Cardiac fibroblast (primary cell): ENCODE results near the gene PHOSPHO2.

ENCODE experiments used
- DNase-seq, 2 donors: peaks; one replicate each; pipeline versions ENCODE4 v3.0.0 to v3.0.0-alpha.2; 2010; ENCODE audit warnings: low read depth in 2 of 2
- H3K4me3 ChIP-seq, 2 donors: replicated peaks in 1 of 2; 1 replicate in 1 of 2; 2 replicates in 1 of 2; pipeline ENCODE4 v1.5.1; 2011; ENCODE audit warnings: low read depth in 2 of 2, low read length in 2 of 2, mild to moderate bottlenecking in 2 of 2, moderate library complexity in 1 of 2
- TF ChIP-seq, protein P1 (sequence below): IDR thresholded peaks from one replicate; pipeline ENCODE4 v1.5.1; 2011; ENCODE audit warnings: low read depth, mild to moderate bottlenecking, low read length, inconsistent platforms

The PHOSPHO2 gene

DNA sequence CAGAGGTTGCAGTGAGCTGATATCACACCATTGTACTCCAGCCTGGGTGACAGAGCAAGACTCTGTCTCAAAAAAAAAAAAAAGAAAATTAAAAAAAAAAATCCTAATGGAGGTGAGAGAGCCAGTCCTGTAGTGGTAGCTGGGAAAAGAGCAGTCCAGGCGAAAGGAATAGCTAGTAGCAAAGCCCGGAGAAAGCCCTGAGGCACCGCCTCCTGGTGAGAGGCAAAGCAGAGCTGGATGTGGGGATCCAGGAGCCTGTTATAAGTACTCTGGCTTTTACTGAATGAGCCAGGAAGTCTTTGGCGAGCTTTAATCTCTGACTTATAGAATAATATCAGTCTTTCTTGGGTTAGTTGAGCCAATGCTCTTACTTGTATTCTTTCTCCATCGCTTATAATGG, 32.8 kb downstream of the PHOSPHO2 start:
- TF ChIP-seq, protein P1, sequence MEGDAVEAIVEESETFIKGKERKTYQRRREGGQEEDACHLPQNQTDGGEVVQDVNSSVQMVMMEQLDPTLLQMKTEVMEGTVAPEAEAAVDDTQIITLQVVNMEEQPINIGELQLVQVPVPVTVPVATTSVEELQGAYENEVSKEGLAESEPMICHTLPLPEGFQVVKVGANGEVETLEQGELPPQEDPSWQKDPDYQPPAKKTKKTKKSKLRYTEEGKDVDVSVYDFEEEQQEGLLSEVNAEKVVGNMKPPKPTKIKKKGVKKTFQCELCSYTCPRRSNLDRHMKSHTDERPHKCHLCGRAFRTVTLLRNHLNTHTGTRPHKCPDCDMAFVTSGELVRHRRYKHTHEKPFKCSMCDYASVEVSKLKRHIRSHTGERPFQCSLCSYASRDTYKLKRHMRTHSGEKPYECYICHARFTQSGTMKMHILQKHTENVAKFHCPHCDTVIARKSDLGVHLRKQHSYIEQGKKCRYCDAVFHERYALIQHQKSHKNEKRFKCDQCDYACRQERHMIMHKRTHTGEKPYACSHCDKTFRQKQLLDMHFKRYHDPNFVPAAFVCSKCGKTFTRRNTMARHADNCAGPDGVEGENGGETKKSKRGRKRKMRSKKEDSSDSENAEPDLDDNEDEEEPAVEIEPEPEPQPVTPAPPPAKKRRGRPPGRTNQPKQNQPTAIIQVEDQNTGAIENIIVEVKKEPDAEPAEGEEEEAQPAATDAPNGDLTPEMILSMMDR = no peak
- no peak overlapping the region for H3K4me3 ChIP-seq
- DNase-seq = no peak

DNA sequence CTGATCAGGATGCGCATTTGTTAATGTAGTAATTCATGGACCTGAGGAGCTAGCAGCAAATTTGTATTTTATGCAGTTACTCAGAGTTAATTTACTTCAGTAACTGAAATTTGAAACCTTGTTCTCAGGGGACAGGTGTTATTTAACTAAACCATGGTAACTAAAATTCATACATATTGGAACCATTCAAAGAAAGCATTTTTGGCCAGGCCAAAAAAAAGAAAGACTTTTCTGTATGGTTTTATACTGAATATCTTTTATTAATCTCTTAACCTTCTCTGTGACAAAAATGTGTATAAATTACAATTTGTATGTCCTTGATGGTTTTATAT, 35.0 kb downstream of the PHOSPHO2 start:
- no peak overlapping the region for H3K4me3 ChIP-seq
- TF ChIP-seq, protein P1 = no peak
- DNase-seq = no peak

DNA sequence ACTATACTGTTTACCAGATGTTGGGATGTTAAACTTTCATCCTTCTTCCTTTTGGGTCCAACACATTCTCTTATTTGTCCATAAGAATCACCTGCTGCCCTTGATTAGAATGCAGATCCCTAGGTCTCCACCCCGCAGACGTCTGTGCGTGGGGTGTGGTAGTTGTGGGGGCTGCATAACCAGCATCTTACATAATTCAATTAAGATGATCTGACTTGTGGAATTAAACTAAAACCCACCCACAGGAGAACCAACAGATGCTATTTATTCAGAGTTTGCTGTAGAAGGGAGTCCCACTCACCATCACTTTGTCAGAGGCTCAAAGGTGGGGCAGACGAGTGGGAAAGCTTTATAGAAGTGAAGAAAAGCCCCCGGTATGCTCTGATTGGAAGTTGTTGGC, 37.8 kb downstream of the PHOSPHO2 start:
- H3K4me3 ChIP-seq = no peak overlapping the region
- no peak for DNase-seq
- TF ChIP-seq, protein P1 = no peak

DNA sequence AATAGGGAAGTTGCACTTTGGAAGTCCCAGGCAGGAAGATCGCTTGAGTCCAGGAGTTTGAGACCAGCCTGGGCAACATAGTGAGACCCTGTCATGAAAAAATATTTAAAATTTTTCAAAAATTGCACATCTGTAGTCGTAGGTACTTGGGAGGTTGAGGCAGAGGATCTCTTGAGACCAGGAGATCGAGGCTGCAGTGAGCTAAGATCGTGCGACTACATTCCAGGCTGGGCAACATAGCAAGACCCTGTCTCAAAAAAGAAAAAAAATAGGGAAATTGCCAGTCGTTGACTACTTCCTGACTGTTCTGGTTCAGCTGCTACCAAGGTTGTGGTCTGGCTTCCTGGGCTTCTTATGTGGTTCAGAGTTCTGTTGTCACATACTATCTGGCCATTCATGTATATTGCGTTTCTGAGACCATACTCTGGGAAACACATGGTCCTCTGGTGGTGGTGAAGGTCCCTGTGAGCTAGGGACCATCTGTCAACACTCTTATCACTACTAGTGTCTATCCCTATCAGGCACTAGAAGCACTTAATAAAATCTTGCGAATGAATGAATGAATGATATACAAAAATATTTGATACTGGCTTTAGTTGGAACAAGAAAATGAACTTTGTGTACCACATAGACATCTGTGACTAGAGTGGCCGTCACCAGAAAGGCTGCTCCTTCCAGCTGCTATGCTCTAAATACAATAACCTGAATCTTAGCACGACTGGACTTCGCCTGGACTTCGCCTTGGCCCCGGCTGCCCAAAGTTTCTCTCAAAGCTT, 38.5 kb downstream of the PHOSPHO2 start:
- no peak for DNase-seq
- peak overlapping the region in 1 of 2 donors; percentile 63 for H3K4me3 ChIP-seq
- TF ChIP-seq, protein P1 = no peak

DNA sequence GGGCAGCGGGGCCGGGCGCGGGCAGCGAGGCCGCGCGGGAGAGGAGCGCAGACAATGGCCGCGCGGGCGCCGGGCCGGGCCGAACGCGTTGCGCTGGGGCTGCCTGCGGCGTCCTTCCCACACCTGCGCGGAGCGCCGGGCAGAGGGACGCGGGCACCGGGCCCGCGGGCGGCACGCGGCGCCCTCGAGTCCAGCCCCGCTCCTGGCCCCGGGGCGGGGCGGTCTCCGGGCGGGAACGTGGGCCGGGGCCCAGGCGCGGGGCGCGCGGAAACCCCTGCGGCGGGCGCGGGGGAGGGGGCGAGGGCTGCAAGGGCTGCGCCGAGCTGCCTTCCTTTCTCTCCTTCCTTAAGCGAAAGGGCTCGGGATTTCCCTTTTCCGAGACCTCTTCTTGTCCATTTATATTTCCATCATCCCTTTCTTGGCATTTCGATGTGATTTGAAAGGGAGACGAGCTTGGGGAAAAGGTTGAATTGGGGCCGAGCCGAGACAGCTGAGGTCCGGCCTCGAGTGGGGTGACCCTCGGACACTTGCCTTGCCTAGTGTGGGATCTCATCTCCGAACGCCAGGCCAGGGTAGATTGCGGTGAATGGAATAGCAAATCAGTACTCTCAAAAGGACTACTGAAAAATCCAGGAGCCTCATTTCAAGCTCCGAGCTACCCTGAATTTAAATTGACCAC, 40.0 kb downstream of the PHOSPHO2 start:
- DNase-seq = no peak
- H3K4me3 ChIP-seq = peak overlapping the region; percentile 52 to 63
- TF ChIP-seq, protein P1 = no peak

DNA sequence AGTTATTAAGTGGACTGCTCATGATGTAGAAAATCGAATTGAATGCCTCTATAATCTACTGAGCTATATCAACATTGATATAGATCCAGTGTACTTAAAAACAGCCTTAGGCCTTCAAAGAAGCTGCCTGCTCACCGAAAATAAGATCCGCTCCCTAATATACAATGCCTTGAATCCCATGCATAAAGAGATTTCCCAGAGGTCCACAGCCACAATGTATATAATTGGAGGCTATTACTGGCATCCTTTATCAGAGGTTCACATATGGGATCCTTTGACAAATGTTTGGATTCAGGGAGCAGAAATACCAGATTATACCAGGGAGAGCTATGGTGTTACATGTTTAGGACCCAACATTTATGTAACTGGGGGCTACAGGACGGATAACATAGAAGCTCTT, 41.4 kb downstream of the PHOSPHO2 start:
- TF ChIP-seq, protein P1 = no peak
- no peak for DNase-seq
- H3K4me3 ChIP-seq = no peak overlapping the region
